CD14-positive monocyte (primary cell): ENCODE data around the gene RNF113B. TPM values are rescaled to one million over a fixed set of nuclear protein-coding genes. Genes with fewer than 3 reads are reported as not detected.

Experiments used
- DNase-seq, 3 donors: peaks; one replicate each; pipeline ENCODE4 v3.0.0-alpha.2; 2011 to 2022
- H2AFZ ChIP-seq: 2 replicates; pipeline ENCODE4 v1.6.0; 2012; ENCODE audit warnings: mild to moderate bottlenecking, low read depth, low read length, inconsistent platforms; ENCODE audit not compliant: insufficient read depth, poor library complexity, severe bottlenecking
- H3K27ac ChIP-seq, 2 donors: 1 replicate in 1 of 2; 2 replicates in 1 of 2; pipeline ENCODE4 v1.5.1; 2012 to 2013; ENCODE audit warnings: low read length in 2 of 2, control low read depth in 1 of 2, inconsistent platforms in 1 of 2, low read depth in 1 of 2, mild to moderate bottlenecking in 1 of 2
- H3K27me3 ChIP-seq, 2 donors: one replicate each; pipeline versions ENCODE4 v1.6.0 to v1.6.1; 2011 to 2013; ENCODE audit warnings: low read length in 2 of 2; ENCODE audit not compliant: control insufficient read depth in 2 of 2, insufficient read depth in 2 of 2
- H3K36me3 ChIP-seq, 2 donors: replicated peaks in 1 of 2; 1 replicate in 1 of 2; 2 replicates in 1 of 2; pipeline versions ENCODE4 v1.5.1 to v1.6.1; 2012 to 2013; ENCODE audit warnings: low read length in 2 of 2, control low read depth in 1 of 2, inconsistent platforms in 1 of 2, mild to moderate bottlenecking in 1 of 2; ENCODE audit not compliant: insufficient read depth in 2 of 2, control insufficient read depth in 1 of 2
- H3K4me1 ChIP-seq, 2 donors: 1 replicate in 1 of 2; 2 replicates in 1 of 2; pipeline versions ENCODE4 v1.5.1 to v1.6.1; 2012 to 2013; ENCODE audit warnings: low read length in 2 of 2, control low read depth in 1 of 2, inconsistent platforms in 1 of 2, mild to moderate bottlenecking in 1 of 2, moderate library complexity in 1 of 2; ENCODE audit not compliant: insufficient read depth in 2 of 2, control insufficient read depth in 1 of 2
- H3K4me2 ChIP-seq: replicated peaks from 2 replicates; pipeline ENCODE3; 2012; ENCODE audit warnings: low read length, moderate library complexity, mild to moderate bottlenecking; ENCODE audit not compliant: poor library complexity, severe bottlenecking; ENCODE audit errors: extremely low read depth
- H3K4me3 ChIP-seq, 3 experiments: fragments of 200-600 bp in 1 of 3; sonication (generic) in 1 of 3; replicated peaks in 1 of 3; 1 replicate in 2 of 3; 2 replicates in 1 of 3; pipeline ENCODE4 v1.5.1; 2011 to 2013; ENCODE audit warnings: low read length in 3 of 3, mild to moderate bottlenecking in 3 of 3, control low read depth in 2 of 3, low read depth in 2 of 3, inconsistent platforms in 1 of 3, moderate library complexity in 1 of 3
- H3K79me2 ChIP-seq: 2 replicates; pipeline ENCODE4 v1.6.0; 2012; ENCODE audit warnings: mild to moderate bottlenecking, control low read depth, inconsistent platforms, low read length, moderate library complexity; ENCODE audit not compliant: insufficient read depth
- H3K9ac ChIP-seq: 2 replicates; pipeline ENCODE4 v1.6.0; 2017; ENCODE audit warnings: low read length, mild to moderate bottlenecking; ENCODE audit not compliant: insufficient read depth, poor library complexity, severe bottlenecking
- H3K9me3 ChIP-seq, 2 donors: replicated peaks in 1 of 2; 1 replicate in 1 of 2; 2 replicates in 1 of 2; pipeline versions ENCODE4 v1.5.1 to v1.6.1; 2012 to 2013; ENCODE audit warnings: low read length in 2 of 2, control low read depth in 1 of 2; ENCODE audit not compliant: control insufficient read depth in 1 of 2, insufficient read depth in 1 of 2
- H4K20me1 ChIP-seq: 2 replicates; pipeline ENCODE4 v1.6.0; 2012; ENCODE audit warnings: mild to moderate bottlenecking, low read length, control low read depth, moderate library complexity; ENCODE audit not compliant: insufficient read depth
- H3K27ac Mint-ChIP-seq, 7 donors: one replicate each; pipeline ENCODE4 v1.8.0; 2020; ENCODE audit warnings: mild to moderate bottlenecking in 7 of 7, mixed read lengths in 7 of 7, moderate library complexity in 6 of 7, inconsistent platforms in 2 of 7
- H3K27me3 Mint-ChIP-seq, 3 donors: one replicate each; pipeline ENCODE4 v1.8.0; 2021 to 2022; ENCODE audit warnings: low read depth in 3 of 3, mild to moderate bottlenecking in 3 of 3, mixed read lengths in 3 of 3, moderate library complexity in 3 of 3, inconsistent platforms in 1 of 3
- H3K36me3 Mint-ChIP-seq, 2 donors: one replicate each; pipeline ENCODE4 v1.8.0; 2020; ENCODE audit warnings: mixed read lengths in 2 of 2, inconsistent platforms in 1 of 2, mild to moderate bottlenecking in 1 of 2
- H3K4me1 Mint-ChIP-seq: one replicate; pipeline ENCODE4 v1.8.0; 2020; ENCODE audit warnings: mild to moderate bottlenecking, mixed read lengths
- H3K4me3 Mint-ChIP-seq, 2 donors: one replicate each; pipeline ENCODE4 v1.8.0; 2020; ENCODE audit warnings: mild to moderate bottlenecking in 2 of 2, mixed read lengths in 2 of 2, moderate library complexity in 1 of 2
- H3K9me3 Mint-ChIP-seq, 7 donors: one replicate each; pipeline ENCODE4 v1.8.0; 2020 to 2022; ENCODE audit warnings: mixed read lengths in 7 of 7, mild to moderate bottlenecking in 6 of 7, moderate library complexity in 6 of 7, inconsistent platforms in 2 of 7
- WGBS: methylation state at CpG from one replicate; pipeline ENCODE4 v1.1.5; 2013; ENCODE audit warnings: missing lambda C conversion rate; ENCODE audit not compliant: insufficient coverage; 5-methylcytosine and 5-hydroxymethylcytosine counted together
- intact Hi-C, 2 donors: fragments of 100-400 bp; cut with micrococcal nuclease; formaldehyde crosslinking; loops; one replicate each; pipeline versions ENCODE4 v1.15.0 to v1.15.1; 2023
- polyA plus RNA-seq, 3 donors: library from polyadenylated mRNA; depleted of rRNA in 1 of 3; unstranded in 2 of 3; stranded (reverse) in 1 of 3; fragments of 300-500 nt in 2 of 3; fragments of >200 nt in 1 of 3; fragmentation: Illumina TruSeq in 2 of 3; gene quantifications; 1 replicate in 2 of 3; 2 replicates in 1 of 3; pipeline ENCODE4 v1.2.3, GENCODE V29; 2012 to 2021
- TF ChIP-seq, protein P1 (sequence below): fragments of 200-600 bp; IDR thresholded peaks from one replicate; pipeline ENCODE4 v1.8.0; 2022; ENCODE audit warnings: antibody characterized with exemption, mild to moderate bottlenecking

RNF113B gene
- polyA plus RNA-seq, 3 donors: not detected

GRCh38 chr13:98222081-98222554, 45.0 kb upstream of the RNF113B start:
- Histone ChIP-seq H3K27me3 (no peaks in the 10 kb centered on the region), H3K4me3 (no peak overlapping the region), H3K79me2 (no peaks in the 10 kb centered on the region), H3K27ac (no peak overlapping the region), H3K4me1 (no peaks in the 10 kb centered on the region), H4K20me1 (no peaks in the 10 kb centered on the region), H2AFZ (no peak overlapping the region), H3K9me3 (no peaks in the 10 kb centered on the region), H3K4me2 (no peak overlapping the region), H3K9ac (no peak overlapping the region), H3K36me3 (no peaks in the 10 kb centered on the region)
- DNase-seq: no peak
- peaks cover 0 to 4% (median 2%) of the 10 kb centered on the region in 7 donors for H3K9me3 Mint-ChIP-seq
- intact Hi-C loops: no loop called here
- TF ChIP-seq, protein P1, sequence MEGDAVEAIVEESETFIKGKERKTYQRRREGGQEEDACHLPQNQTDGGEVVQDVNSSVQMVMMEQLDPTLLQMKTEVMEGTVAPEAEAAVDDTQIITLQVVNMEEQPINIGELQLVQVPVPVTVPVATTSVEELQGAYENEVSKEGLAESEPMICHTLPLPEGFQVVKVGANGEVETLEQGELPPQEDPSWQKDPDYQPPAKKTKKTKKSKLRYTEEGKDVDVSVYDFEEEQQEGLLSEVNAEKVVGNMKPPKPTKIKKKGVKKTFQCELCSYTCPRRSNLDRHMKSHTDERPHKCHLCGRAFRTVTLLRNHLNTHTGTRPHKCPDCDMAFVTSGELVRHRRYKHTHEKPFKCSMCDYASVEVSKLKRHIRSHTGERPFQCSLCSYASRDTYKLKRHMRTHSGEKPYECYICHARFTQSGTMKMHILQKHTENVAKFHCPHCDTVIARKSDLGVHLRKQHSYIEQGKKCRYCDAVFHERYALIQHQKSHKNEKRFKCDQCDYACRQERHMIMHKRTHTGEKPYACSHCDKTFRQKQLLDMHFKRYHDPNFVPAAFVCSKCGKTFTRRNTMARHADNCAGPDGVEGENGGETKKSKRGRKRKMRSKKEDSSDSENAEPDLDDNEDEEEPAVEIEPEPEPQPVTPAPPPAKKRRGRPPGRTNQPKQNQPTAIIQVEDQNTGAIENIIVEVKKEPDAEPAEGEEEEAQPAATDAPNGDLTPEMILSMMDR: no peak
- WGBS: 100% methylated on average over 4 of the region's 5 CpGs
- H3K36me3 Mint-ChIP-seq: no peaks in the 10 kb centered on the region
- no peak overlapping the region for H3K27ac Mint-ChIP-seq
- H3K4me1 Mint-ChIP-seq: no peaks in the 10 kb centered on the region
- H3K27me3 Mint-ChIP-seq: peaks cover 0 to 1% (median 1%) of the 10 kb centered on the region in 3 donors
- no peak overlapping the region for H3K4me3 Mint-ChIP-seq

- intact Hi-C loops: no loop called here
- no peak overlapping the region for H3K4me2 ChIP-seq
- WGBS: 97% methylated on average over 5 of the region's 6 CpGs
- no peak overlapping the region for H3K4me3 Mint-ChIP-seq
- H3K27me3 ChIP-seq: no peaks in the 10 kb centered on the region
- H3K9ac ChIP-seq: no peak overlapping the region
- H3K4me3 ChIP-seq: no peak overlapping the region
- no peaks in the 10 kb centered on the region for H3K4me1 Mint-ChIP-seq
- no peaks in the 10 kb centered on the region for H4K20me1 ChIP-seq
- H3K27ac Mint-ChIP-seq: no peak overlapping the region
- peaks cover 0 to 2% (median 1%) of the 10 kb centered on the region in 3 donors for H3K27me3 Mint-ChIP-seq
- no peaks in the 10 kb centered on the region for H3K36me3 ChIP-seq
- no peaks in the 10 kb centered on the region for H3K4me1 ChIP-seq
- no peaks in the 10 kb centered on the region for H3K36me3 Mint-ChIP-seq
- H2AFZ ChIP-seq: no peak overlapping the region
- TF ChIP-seq, protein P1: no peak
- H3K79me2 ChIP-seq: no peaks in the 10 kb centered on the region
- peaks cover 0 to 2% (median 0%) of the 10 kb centered on the region in 7 donors for H3K9me3 Mint-ChIP-seq
- no peaks in the 10 kb centered on the region for H3K9me3 ChIP-seq
- no peak overlapping the region for H3K27ac ChIP-seq
- DNase-seq: no peak
Observed at GRCh38 chr13:98221234-98221633, 44.2 kb upstream of the RNF113B start.
